Mesodermal cell (in vitro differentiated cells): ENCODE data around the gene ZIC1.

ENCODE experiments used
- H3K27ac ChIP-seq: 2 replicates; pipeline ENCODE4 v1.7.0; 2013; ENCODE audit warnings: mild to moderate bottlenecking, low read depth, low read length, moderate library complexity; ENCODE audit not compliant: severe bottlenecking
- H3K36me3 ChIP-seq: 2 replicates; pipeline ENCODE4 v1.7.1; 2013; ENCODE audit warnings: mild to moderate bottlenecking, low read length, moderate library complexity; ENCODE audit not compliant: control insufficient read depth, insufficient read depth
- H3K4me1 ChIP-seq: one replicate; pipeline ENCODE4 v1.7.1; 2013; ENCODE audit warnings: mild to moderate bottlenecking, low read length; ENCODE audit not compliant: insufficient read depth, control insufficient read depth, poor library complexity, severe bottlenecking
- H3K4me3 ChIP-seq: 2 replicates; pipeline ENCODE4 v1.7.0; 2013; ENCODE audit warnings: low read length, control low read depth, mild to moderate bottlenecking; ENCODE audit not compliant: insufficient read depth, poor library complexity, severe bottlenecking; ENCODE audit errors: extremely low read depth
- H3K9me3 ChIP-seq: 2 replicates; pipeline ENCODE4 v1.7.1; 2013; ENCODE audit warnings: mild to moderate bottlenecking, low read length, moderate library complexity; ENCODE audit not compliant: control insufficient read depth
- WGBS, 2 experiments: methylation state at CpG; one replicate each; pipeline ENCODE4 v1.1.5; 2013; ENCODE audit warnings: missing lambda C conversion rate in 2 of 2; ENCODE audit not compliant: insufficient coverage in 2 of 2; 5-methylcytosine and 5-hydroxymethylcytosine counted together

ZIC1 gene

GRCh38 chr3:147412917-147413685, 3.9 kb downstream of the ZIC1 start:
- H3K36me3 ChIP-seq: no peaks in the 10 kb centered on the region
- H3K27ac ChIP-seq: no peak overlapping the region
- no peaks in the 10 kb centered on the region for H3K4me1 ChIP-seq
- peak overlapping the region; percentile 26 for H3K4me3 ChIP-seq
- 0% methylated on average over 29 to 32 of the region's 37 CpGs for WGBS, 2 experiments
- no peaks in the 10 kb centered on the region for H3K9me3 ChIP-seq

DNA sequence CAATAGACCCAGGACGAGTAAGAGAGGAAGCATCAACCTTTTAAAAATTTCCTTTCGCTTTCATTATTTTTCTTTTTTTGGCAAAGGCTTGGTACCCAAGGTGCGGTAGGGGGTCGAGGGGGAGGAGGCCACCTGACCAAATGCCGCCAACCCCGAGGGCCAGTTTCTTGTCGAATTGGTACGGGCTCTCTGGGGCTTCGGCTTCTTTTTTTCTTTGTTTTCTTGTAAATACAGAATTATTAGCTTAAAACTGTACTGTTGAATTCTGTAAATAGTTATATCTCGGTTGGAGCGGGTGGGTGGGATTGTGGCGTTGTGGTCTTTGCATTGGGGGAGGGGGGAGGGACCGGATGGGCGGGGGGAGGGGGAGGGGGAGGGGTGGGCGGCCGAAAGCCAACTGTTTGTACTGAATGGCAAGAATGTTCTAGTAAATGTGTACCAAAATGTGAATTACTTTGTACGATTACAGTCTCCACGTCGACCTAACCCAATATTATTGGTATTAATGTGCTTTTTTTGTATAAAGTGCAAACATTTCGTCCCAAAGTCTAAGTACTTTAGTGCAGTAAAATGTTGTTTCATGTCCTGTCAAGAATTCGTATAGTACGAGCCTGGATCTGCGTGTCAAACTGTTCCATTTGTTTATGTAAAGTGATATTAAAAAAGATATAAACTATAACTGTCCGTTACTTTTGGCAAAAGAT, 4.7 kb downstream of the ZIC1 start:
- no peak overlapping the region for H3K27ac ChIP-seq
- no peak overlapping the region for H3K4me3 ChIP-seq
- no peaks in the 10 kb centered on the region for H3K9me3 ChIP-seq
- 0% methylated on average over 5 to 7 of the region's 24 CpGs for WGBS, 2 experiments
- no peaks in the 10 kb centered on the region for H3K4me1 ChIP-seq
- H3K36me3 ChIP-seq: no peaks in the 10 kb centered on the region

DNA sequence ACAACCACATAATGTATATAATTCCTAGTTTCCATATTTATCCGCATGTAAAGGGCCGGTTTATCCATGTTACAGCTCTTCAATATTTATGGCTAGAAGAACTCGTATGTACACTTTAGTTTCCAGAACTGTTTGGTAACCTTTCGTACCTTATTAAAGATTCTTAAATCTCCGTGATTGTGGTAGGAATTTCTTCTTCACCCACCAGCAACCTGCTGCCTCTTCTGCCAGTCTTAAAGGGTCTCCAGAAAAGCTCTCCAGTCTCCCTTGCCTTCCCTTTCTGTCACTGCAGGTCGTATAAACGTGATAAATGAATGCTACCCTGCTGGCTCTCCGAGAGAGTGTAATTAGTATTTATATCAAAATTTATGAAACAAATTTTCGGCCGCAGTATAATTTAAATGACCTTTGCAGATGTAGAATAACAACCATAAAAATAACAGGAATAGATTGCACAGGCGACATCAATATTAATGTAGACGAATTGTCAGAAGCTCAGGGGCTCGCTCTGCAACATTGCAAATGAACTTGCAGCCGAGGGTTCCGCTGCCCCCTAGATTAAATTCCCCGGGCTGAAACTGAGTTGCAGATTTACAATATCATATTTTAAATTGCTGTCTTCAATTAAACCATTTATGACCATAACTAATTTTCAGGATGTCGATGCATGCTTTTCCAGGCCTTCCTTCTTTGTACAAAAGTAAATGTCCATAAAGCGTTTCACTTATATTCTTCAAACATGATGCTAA, 5.4 kb downstream of the ZIC1 start:
- 12% methylated on average over 7 of the region's 18 CpGs; no CpG with 5 or more reads in 1 of the 2 experiments for whole genome bisulfite sequencing, 2 experiments
- H3K9me3 ChIP-seq: no peaks in the 10 kb centered on the region
- H3K4me1 ChIP-seq: peaks cover 4% of the 10 kb centered on the region
- no peak overlapping the region for H3K4me3 ChIP-seq
- H3K27ac ChIP-seq: no peak overlapping the region
- H3K36me3 ChIP-seq: no peaks in the 10 kb centered on the region

DNA sequence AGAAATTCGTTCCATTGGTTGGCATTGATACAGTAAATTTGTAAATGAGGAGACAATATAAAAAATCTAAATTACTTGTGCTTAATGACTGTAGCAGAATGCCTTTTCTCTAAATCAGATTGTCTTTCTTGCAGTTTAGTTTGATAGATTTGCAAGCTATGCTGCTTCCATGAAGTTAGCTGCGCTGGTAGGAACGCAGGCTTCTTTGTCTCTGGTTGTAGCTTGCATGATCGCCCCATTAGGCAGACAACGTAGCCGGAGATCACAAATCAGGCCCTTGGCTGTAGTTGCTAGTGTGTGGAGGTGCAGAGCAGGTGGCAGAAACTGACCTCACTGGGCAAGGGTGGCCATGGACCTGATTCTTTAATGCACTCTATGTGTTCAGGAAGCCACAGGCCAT, 6.1 kb downstream of the ZIC1 start:
- no peak overlapping the region for H3K4me3 ChIP-seq
- no peaks in the 10 kb centered on the region for H3K9me3 ChIP-seq
- no peaks in the 10 kb centered on the region for H3K36me3 ChIP-seq
- 0 to 10% methylated on average over 2 to 5 of the region's 6 CpGs for WGBS, 2 experiments
- no peak overlapping the region for H3K27ac ChIP-seq
- H3K4me1 ChIP-seq: peaks cover 5% of the 10 kb centered on the region

DNA sequence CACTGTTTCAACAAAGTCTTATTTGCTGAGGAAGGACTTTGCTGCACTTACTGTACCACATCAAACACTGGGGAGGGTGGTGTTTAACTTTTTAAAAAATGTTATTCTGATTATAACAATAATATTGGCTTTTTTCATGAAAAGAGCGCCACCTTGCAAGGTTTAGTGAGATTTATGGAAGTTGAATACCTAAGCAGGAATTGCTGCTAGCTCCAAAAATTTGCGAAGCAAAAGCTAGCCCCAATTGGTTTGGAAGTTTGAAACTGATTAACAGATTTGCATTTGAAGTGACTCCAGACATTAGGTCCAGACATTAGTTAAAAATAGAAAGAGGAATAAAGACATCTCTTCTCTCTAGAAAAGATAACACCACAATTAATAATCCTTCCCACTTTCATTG, 6.7 kb downstream of the ZIC1 start:
- Histone ChIP-seq H3K36me3 (no peaks in the 10 kb centered on the region), H3K9me3 (no peaks in the 10 kb centered on the region), H3K27ac (no peak overlapping the region), H3K4me3 (no peak overlapping the region), H3K4me1 (peaks cover 6% of the 10 kb centered on the region)
- WGBS, 2 experiments: 0 to 6% methylated on average over 2 of the region's 2 CpGs

DNA sequence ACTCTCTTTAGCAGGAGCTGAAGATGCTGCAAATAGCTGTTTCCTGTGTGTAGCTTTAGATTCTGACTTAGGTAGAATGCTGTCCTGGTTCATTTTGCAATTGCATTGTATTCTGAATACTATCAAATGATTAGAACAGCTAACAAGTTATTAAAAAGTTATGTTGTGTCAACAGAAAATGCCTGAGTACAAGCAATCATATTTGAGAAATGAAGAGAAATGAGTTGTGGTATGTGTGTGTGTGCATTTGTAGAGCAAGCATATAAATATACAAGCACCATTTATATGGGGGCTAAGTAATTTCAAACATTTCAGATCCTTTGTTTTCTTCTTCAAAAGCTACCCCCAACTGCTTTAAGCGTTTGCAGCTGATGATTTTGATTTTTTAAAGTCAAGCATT, 7.8 kb downstream of the ZIC1 start:
- Histone ChIP-seq H3K9me3 (no peaks in the 10 kb centered on the region), H3K4me1 (peaks cover 9% of the 10 kb centered on the region), H3K4me3 (no peak overlapping the region), H3K36me3 (no peaks in the 10 kb centered on the region), H3K27ac (no peak overlapping the region)
- 20% methylated on average over 1 of the region's 1 CpG; no CpG with 5 or more reads in 1 of the 2 experiments for WGBS, 2 experiments

GRCh38 chr3:147417551-147418295, 8.6 kb downstream of the ZIC1 start:
- Histone ChIP-seq H3K9me3 (no peaks in the 10 kb centered on the region), H3K27ac (no peak overlapping the region)

GRCh38 chr3:147418371-147418781, 9.2 kb downstream of the ZIC1 start:
- Histone ChIP-seq H3K9me3 (no peaks in the 10 kb centered on the region), H3K27ac (no peak overlapping the region), H3K4me3 (peak overlapping the region; percentile 25), H3K4me1 (peaks cover 9% of the 10 kb centered on the region), H3K36me3 (no peaks in the 10 kb centered on the region)
- 14% methylated on average over 2 of the region's 4 CpGs; no CpG with 5 or more reads in 1 of the 2 experiments for WGBS, 2 experiments

More at GRCh38 chr3:147417551-147418295, 8.6 kb downstream of the ZIC1 start:
- peaks cover 9% of the 10 kb centered on the region for H3K4me1 ChIP-seq
- H3K4me3 ChIP-seq: no peak overlapping the region
- no peaks in the 10 kb centered on the region for H3K36me3 ChIP-seq
- 0 to 33% methylated on average over 1 to 2 of the region's 7 CpGs for WGBS, 2 experiments

DNA sequence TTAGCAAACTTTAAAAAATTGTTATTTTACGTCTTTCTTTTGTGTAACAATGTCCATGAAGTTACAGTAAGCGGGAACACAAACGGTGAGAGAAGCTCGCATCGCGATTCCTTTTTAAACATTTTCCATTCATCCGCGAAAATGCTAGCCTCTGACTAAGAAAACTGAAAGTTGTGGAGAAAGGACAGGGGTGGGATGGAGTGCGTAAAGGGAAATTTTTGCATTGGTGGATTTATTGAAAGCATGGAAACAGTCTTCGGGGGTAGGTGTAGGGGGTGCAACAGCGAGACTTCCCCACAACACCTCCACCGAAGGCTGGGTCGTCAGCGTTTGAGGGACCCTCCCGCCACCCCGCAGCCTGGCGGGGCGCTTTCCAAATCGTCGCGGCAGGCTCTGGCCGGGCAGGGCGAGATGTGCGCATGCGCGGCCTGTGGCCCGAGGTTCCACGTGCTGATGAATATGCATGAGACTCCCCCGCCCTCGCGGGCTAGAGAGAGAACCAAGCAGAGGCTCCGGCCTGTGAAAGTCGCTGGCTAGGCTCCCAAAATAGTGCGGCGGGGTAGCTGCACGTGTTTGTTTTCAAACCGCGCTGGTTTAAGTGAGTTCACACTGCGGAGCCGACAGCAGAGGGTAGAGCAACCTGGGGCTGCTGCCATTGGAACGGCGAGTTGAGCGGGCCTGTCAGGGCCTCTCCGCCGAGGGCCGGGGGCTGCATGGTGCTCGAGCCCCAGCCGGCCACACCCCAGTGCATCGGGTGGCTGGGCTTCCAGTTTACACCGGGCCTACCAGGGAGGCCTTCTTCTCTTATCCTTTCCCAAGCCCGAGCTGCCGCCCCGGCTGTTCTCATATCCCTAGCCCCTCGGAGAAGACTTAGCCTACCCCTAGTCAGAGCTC, 9.9 kb downstream of the ZIC1 start:
- 1% methylated on average over 39 to 40 of the region's 54 CpGs for WGBS, 2 experiments
- H3K4me3 ChIP-seq: peak overlapping the region; percentile 25
- H3K9me3 ChIP-seq: no peaks in the 10 kb centered on the region
- H3K36me3 ChIP-seq: no peaks in the 10 kb centered on the region
- peaks cover 9% of the 10 kb centered on the region for H3K4me1 ChIP-seq
- no peak overlapping the region for H3K27ac ChIP-seq
